Hematopoietic multipotent progenitor cell treated with erythropoietin and hydrocortisone succinate and interleukin-3 and kit ligand, for 4 days (in vitro differentiated cells): ENCODE results near the gene FRMPD1.
A peak's percentile ranks its signal among the peaks of the same experiment; 100 is the strongest.

ENCODE experiments used
- DNase-seq: peaks from one replicate; pipeline ENCODE4 v3.0.0-alpha.2; 2015

FRMPD1 gene

DNA sequence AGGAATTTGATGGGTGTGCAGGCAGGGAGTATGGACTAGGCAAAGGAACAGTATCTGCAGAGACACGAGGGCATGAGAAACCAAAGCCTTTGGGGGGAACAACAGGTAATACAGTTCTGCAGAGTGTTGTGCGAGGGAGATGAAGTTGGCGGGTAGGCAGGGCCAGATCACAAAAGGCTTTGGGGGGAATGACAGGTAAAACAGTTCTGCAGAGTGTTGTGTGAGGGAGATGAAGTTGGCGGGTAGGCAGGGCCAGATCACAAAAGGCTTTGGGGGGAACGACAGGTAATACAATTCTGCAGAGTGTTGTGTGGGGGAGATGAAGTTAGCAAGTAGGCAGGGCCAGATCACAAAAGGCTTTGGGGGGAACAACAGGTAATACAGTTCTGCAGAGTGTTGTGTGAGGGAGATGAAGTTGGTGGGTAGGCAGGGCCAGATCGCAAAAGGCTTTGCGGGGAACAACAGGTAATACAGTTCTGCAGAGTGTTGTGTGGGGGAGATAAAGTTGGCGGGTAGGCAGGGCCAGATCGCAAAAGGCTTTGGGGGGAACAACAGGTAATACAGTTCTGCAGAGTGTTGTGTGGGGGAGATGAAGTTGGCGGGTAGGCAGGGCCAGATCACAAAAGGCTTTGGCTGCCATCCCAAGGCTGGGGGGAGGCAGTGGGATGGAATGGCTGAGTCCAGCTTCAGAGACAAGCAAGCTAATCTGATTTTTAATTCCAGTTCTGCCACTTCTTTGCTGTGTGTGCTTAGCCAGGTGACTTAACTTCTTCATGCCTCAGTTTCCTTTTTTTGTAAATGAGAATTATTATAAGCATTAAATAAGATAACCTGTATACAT is 33.0 kb downstream of the FRMPD1 start:
- no peak for DNase-seq

DNA sequence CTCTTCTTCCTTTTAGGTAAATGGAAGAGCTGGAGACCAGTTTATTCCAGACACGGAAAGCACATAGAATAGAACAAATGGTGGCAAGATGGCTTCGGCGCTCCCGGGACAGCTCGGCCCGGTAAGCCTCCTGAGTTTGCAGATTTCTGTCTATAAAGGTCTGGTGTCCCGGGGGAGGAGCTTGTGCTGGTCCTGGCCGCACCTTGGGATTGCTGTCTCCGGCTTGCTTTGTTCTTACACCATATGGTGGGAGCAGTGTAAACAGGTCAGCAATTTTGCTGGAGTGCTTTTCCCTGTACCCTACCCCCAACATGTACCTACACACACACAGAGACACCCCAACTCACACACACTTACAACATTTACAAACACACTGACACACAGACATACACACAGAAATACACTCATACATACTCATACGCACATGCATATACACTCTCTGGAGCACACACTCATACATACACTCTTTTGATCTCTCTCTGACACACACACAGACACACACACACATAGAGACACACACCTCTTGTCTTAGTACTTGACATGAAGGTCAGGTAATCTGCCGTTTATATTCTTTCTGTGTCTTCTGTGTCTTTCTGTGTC is 42.0 kb downstream of the FRMPD1 start:
- DNase-seq, result no peak

DNA sequence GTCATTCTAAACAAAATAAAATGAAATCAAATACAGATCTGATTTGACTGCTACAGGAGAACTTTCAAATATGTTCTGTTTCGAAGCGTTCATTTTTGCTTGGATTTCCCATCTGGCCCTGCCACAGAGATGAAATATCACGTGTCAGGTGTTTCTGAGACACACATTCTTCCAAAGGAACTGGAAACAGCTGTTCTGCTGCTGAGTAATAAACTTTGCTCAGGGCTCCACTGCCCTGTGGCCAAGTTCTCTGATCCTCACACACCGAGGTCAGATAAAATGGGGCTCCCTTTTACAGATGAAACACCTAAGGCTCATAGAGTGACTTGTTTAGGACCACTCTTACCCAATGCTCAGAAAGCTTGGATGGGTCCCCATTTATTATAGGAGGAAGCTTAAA is 42.5 kb downstream of the FRMPD1 start:
- DNase-seq, result peak; percentile 14

DNA sequence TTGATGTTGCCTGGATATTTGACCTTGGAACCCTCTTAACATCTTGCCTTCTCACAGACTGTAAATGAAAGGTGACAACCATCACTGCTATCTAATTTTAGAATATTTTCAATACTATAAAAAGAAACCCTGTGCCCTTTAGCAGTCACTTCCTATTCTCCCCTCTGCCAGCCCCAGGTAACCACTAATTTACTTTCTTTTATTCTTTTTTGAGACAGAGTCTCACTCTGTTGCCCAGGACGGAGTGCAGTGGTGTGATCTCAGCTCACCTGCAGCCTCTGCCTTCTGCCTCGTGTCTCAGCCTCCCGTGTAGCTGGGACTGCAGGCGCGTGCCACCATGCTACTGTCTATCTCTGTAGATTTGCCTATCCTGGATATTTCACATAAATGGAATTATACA is 43.6 kb downstream of the FRMPD1 start:
- DNase-seq, result no peak

DNA sequence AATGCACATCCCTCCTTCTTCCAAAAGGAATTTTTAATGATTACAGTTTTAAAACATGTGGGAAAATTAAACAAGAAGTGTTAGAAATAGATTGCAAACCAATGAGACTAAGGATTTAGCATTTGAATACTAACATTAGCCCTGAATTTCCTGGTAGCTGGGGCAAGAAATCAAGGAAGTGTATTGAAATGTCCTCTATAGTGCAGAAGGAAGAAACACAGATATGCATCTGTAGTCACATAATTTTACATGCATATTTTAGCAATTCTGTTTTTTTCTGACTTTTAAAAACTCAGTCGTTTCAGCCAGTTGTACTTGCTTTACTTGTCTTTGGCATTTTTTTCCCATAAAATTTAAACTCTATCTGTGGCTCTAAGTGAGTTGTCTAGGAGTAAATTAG is 45.8 kb downstream of the FRMPD1 start:
- DNase-seq, result no peak

DNA sequence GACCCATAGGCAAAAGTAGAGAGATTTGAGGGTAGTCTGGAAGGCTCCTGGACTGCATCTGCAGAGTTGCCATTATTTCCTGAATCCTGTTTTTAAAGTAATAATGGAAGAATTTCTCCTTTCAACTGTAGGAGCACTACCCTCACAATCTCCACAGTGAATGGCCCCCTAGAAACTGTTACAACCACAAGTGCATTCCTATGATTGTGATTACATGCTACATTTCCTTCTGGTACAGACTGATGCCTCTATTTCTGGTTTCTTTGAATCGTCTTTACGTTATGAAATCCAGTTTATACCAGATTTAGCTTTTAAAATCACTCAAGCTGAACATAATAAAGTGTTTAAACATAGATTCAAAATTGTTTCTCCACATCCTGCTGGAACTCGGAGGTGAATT is 49.4 kb downstream of the FRMPD1 start:
- DNase-seq, result no peak

DNA sequence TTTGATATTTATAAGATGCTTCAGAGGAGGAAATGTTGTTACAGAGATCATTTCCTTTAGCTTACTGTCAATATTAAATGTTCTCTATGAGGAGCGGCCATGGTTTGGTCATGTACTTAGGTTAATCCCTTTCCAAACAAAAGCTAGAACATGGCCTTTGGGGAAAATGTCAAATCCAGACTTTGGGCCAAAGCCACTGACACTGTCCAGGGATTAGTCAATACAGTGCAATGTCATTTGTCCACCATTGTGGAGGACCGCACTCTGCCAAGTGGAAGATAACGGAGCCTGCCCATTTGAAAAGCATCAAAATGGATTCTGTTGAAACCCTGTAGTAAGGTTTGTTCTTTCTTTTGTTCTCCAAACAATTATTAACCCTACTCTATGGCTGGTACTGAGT is 50.1 kb downstream of the FRMPD1 start:
- no peak for DNase-seq

DNA sequence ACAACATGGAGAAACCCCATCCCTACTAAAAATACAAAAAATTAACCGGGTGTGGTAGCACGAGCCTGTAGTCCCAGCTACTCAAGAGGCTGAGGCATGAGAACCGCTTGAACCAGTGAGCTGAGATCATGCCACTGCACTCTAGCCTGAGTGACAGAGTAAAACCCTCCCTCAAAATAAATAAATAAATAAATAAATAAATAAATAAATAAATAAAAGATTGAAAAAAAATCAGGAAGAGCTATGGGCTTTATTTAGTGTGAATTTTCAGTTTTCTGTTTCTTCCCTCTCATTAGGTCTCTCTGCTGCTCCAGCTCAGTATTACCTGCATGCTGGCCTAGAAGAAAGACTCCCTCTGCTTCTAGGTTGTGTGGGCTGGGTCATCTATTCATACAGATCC is 55.0 kb downstream of the FRMPD1 start:
- no peak for DNase-seq

DNA sequence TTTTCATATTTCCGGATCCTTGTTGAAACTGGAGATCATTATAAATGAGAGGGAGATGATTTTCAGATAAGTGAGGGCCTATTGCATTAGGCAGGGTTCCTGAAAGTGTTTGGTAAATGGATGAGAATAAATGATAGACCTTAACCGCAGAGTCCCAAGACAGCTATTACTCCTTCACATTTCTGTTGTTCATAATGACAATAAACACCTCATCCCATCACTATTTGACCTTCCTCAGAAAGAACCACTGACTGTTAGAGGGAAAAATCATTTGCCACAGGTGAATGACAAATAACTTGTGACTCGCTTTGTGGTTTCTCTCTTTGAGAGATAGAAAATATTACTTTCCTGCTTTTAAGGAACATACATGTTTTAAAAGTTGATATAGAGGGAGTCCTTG is 55.5 kb downstream of the FRMPD1 start:
- no peak for DNase-seq

DNA sequence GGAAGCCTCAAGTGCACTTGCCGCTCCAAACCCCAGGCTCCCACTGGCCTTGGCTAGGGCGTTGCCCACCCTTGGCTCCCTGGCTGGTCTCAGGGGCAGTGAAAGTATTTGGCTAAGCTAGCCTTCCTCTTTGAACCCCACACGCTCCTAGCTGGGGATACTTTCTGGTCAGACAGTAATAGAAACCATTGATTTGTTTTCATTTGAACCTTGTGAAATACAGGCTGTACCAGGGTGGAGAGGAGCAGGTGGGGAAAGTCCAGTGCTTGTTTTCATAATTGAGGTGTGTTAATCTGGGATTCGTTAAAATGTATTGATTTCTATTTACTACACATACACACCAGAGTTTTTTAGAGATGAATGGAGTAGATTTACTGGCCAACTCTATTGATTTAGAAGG is 57.0 kb downstream of the FRMPD1 start:
- no peak for DNase-seq

DNA sequence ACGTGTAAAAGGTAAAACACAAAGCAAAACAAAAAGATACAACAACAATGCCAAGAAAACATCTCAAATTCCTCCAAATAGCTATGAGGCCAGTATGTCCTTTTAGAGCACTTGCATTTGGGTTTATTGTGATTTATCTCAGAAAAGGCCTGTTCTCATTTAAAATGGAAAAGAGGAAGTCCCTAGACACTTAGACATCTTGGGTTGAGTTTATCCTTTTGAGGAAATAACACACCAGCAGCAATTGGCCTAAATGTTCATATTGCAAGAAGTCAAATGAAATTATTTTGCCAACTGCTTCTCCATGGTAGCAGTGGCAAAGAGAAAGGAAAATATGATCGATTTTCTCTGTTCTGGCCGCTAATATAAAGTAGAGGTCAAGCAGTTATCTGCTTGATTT is 59.3 kb downstream of the FRMPD1 start:
- peak; percentile 74 for DNase-seq

DNA sequence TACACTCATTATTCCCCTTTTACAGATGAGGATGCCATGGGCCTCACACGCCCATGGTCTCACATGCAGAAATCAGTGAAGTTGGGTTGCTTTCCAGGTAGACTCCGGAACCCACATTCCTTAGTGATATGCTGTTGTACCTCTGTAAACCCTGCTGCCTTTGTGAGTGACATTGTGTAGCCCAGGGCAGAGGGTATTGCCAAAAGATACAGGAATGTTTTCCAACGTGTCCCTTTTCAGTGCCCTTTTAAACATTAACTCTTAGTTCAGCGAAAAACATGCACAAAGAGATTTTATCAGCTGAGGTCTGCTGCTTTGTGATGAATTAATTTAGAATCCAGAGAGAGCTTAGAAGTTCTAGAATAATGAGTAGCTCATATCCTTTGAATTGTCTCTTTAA is 64.5 kb downstream of the FRMPD1 start:
- no peak for DNase-seq

DNA sequence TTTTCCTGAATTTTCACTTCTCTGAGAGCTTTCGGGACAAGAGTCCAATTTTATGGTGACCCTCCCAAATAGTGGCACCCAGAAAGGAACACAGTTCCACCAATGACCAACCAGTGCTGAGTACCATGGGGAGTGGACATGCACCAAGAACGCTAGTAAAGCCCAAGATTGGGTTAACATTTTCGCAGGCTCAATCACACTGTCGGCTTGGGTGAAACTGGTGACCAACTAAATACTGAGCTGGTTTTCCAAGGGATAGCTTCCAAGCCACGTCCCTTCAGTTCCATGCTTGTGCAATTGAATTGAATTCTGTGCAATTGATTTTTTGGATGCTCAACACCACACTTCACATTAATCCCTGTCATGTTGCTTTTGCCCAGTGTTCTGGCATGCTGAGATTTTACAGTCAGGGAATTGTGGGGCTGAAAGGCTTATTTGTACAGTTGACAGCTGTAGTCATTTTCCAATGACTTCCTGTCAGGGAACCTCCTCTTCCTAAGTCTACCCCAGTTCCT is 65.3 kb downstream of the FRMPD1 start:
- no peak for DNase-seq

DNA sequence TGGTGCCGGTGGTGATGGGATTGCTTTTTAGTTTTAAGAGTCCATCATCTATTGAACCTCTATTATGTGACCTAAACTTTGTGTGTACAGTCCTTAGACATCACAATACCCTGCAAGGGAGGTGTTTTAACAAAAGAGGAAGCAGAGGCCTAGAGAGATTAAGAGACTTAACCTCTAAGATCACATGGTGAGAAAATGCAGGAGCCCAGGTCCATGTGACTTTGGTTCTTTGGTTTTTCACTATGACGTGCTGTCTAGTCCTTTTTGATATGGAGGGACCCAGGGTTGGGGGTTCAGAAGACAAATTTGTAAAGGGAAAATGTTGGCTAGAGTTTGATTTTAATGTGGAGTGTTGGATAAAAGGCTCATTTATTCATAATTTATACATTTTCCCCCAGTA is 68.8 kb downstream of the FRMPD1 start:
- peak; percentile 74 for DNase-seq

DNA sequence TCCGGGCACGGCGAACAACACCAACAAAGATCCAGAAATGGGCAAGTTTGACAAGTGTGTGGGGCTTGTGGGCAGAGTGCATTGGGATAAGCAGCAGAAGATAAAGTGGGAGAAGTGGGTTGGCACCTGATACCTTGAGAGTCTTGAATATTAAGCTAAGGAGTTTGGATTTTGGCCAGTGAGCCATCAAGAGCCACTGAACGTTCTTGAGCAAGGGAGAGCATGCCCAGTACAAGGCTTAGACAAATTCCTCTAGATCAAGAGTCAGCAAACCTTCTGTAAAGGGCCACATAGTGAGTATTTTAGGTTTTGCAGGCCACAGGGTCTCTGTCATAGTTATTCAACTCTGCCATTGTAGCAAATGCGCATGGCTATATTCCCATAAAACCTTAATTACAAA is 76.3 kb downstream of the FRMPD1 start:
- no peak for DNase-seq

DNA sequence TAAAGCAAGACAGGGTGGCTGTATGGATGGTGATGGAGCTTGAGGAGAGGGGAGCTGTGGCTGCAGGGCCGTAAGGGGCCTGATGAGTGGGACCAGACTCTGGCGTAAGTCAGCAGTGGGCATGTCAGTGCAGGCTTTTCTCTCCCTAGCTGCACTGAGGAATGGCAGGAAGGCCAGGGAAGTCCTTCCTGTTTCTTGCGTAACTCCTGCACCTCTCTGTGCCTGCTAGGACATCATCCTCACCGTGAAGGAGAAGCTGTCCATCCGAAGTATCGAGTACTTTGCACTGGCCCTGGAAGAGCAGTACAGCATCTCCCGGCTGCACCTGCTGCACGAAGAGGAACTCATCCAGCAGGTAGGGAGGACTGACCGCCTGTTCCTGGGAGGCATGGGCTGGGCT is 78.7 kb downstream of the FRMPD1 start:
- no peak for DNase-seq

DNA sequence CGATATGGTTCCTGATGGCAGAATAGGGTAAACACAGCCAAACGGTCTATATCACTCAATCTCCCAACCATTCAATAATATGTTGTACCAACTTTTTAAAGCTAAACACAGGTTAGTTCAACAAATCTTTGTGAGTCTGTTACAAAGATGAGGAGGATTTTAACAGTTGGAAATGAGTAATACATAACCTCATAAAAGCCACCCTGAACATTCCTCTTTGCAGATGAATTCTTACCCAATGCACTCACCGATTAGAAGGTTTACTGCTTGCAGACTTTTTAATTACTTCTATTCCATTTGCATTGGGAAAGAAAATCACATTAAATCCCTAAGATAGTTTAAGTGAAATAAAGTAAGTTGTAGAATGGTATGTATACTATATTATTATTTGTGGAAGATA is 79.5 kb downstream of the FRMPD1 start:
- no peak for DNase-seq

DNA sequence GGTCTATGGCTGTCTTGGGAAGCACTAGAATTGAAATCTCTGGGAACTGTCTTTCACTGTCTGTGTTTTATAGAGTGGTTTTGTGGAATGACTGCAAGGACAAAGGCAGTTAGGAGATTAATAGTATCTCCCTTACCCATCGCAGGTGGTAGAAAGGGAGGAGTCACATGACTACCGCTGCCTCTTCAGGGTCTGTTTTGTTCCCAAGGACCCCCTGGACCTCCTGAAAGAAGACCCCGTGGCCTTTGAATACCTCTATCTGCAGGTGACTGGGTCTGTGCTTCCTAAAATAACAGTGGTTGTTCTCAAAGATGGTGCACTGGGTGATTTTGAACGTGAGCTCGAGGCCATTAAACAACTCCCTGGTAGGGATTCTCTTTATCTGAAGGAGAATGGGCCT is 80.1 kb downstream of the FRMPD1 start:
- no peak for DNase-seq

DNA sequence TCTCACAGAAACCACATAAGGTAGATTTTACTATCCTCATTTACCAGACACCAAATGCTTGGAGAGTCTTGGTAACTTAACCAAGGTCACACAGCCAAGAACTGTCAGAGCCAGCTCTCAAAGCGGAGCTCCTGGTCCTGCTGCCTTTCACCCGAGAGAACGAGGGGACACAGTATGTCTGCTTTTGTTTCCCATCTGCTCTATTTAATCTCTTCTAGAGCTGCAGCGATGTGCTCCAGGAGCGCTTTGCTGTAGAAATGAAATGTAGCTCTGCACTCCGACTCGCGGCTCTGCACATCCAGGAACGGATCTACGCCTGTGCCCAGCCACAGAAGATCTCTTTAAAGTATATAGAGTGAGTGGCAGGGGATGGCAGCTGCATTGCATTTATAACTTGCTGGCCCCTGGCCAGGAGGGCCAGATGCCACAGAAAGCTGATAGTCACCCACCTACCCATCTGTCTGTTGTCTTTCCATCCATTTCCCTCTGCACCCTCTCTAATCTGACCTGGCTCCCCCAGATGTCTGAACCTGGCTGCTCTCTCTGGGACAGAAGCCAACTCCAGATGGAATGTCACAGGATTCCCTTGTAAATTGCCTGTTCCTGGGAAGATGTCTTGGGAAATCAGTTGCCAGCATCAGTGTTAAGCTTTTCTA is 81.5 kb downstream of the FRMPD1 start:
- no peak for DNase-seq

DNA sequence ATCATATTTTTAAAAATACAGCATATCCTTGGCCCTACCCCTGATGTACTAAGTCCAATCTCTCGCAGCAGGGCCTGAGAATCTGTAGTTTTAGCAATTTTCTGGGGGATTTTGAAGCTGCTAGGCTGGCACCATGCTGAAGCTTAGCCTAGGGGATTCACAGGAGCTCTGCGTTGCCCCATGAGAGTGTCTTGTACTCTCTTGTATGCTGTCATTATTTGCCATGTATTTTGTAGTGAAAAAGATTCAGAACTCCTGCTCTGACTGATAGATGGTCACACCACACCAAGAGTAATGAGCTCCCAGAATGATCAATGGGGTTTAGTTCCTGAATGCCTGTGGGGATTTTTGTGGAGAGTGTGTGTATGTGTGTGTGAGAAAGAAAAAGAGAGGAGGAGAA is 82.2 kb downstream of the FRMPD1 start:
- no peak for DNase-seq

DNA sequence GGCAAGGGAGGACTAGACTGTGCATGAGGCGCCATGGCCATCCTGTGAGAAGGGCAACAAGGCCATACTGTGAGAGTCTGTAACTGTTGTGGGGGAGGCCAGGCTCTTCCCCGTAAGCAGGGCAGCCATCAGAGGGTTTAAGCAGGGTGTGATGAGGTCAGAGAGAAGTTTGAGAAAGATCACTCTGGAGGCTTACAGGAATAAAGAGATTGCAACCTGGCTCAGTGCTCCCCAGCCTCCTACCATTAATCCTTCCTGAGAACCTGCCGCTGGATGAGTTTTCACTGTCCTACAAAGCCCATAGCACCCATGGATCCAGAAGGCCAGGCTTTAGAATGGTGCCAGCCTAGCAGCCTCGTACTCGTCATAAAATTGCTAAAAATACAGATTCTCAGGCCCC is 88.5 kb downstream of the FRMPD1 start:
- no peak for DNase-seq

DNA sequence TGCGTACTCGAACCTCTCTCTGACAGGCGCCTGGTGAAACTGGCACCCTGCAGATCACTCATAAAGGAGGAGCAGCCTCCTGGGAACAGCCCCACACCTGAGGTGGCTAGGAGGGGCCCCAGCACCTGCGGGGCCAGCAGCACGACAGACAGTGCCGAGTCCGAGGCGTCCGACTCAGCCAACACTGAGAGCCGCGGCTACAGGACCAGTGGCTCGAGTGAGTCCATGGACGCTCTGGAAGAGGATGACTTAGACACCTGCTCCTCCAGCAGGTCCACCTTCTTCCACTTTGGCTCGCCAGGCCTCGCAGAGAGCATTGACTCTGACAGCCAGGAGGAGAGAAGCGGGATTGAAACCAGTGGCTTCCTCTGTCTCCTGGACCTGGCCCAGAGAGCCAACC is 89.4 kb downstream of the FRMPD1 start:
- DNase-seq, result no peak

DNA sequence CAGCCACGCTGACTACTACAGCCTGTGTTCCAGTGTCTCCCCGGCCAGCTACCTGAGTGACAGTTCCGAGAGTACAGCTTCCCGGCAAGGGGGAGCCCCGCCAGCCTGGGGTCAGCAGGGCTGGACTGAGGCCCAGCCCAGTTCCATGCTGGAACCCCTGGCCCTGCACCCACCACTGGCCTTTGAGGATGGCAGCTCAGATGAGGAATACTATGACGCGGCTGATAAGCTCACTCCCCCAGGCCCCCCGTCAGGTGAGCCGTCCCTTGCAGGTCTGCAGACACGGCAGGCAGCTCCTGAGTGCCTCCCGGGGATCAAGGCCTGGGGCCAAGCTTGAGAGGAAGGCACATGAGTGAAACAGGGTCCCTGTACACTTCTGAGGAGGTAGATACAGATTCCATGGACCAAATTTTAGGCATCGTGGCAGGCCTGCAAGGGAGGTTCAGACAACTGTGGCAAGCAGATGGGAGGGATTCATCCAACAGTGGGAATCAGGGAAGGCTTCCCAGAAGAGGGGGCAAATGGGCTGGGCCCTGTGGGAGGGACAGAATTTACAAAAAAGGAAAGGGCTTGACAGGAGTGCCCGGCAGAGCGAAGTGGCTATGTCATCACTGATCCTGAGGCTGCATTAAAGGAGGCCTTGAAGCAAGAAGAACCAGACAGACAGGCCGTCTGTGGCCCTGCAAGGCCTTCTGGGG is 90.0 kb downstream of the FRMPD1 start:
- DNase-seq, result no peak

DNA sequence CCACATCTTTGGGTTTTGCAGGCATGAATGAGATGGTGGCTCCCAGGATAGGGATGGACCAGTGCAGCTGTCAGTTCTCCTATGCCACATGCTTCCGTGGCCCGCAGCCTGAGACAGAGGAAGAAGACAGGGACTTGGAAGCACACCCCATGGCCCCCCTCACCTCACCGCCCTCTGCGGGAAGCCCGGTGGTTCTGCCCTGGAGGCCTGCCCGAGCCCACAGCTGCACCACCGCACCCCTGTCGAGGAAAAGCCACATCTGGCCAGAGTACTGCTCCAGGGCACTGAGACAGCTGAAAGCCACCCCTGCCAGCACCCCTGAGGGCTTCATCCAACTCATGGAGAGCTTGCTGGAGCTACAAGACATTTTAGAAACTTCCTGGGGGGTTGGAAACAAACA is 95.2 kb downstream of the FRMPD1 start:
- no peak for DNase-seq
